ENCODE results near the gene SSR1. TPM values are rescaled to one million over a fixed set of nuclear protein-coding genes. Genes with fewer than 3 reads are reported as not detected.
"Not testable (repeated sequence)": the region's sequence is repeated elsewhere in the genome, so short reads cannot be mapped to it uniquely, and the experiment has no call there.

Gene SSR1
- total RNA-seq, 1 experiment from 2014 or later, result 318 TPM

DNA sequence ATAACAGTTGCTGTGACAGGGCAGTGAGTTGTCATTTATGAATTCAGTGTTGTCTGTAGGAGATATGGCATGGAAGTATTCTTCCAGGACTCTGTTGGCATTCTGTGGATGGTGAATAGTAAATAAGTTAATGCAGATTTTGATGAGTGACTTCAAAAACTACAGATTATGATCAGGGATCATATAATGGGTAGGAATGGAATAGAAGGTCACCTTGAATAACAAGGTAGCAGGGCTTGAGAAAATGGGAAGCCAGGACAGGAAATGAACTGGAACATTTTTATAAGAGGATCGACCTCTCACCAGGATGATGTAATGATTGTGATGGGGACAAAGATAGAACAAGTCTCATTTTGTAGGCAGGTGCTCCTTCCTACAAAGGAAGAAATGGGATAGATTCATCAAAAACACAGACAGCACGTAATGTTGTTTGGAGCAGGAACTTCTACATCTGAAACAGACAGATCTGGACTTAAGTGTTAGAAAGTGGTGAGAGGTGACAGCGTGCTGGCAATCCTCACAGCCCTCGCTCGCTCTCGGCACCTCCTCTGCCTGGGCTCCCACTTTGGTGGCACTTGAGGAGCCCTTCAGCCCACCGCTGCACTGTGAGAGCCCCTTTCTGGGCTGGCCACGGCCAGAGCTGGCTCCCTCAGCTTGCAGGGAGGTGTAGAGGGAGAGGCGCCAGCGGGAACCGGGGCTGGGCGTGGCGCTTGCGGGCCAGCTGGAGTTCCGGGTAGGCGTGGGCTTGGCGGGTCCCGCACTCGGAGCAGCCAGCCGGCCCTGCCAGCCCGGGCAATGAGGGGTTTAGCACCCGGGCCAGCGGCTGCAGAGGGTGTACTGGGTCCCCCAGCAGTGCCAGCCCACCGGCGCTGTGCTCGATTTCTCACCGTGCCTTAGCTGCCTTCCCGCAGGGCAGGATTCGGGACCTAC, 30.8 kb upstream of the SSR1 start:
- H3K27ac Mint-ChIP-seq (ENCODE audit: low read depth, unreplicated experiment), result no peak overlapping the region
- H3K27me3 Mint-ChIP-seq (ENCODE audit: insufficient read depth, unreplicated experiment), result no peaks in the 10 kb centered on the region
- peaks cover 5% of the 10 kb centered on the region for H3K36me3 Mint-ChIP-seq (ENCODE audit: insufficient read depth, unreplicated experiment)
- ChIA-PET POLR2A (no interaction called here), CTCF (interaction anchor here (0.7 to 1.0 kb wide), 2 partner anchors 8 to 828 kb away, joined by 5 read pairs; no protein-coding TSS in a partner anchor)
- H3K4me3 Mint-ChIP-seq (ENCODE audit: unreplicated experiment), result no peak overlapping the region
- H3K4me1 Mint-ChIP-seq (ENCODE audit: insufficient read depth, unreplicated experiment), result peaks cover 16% of the 10 kb centered on the region
- TF ChIP-seq, protein P1, sequence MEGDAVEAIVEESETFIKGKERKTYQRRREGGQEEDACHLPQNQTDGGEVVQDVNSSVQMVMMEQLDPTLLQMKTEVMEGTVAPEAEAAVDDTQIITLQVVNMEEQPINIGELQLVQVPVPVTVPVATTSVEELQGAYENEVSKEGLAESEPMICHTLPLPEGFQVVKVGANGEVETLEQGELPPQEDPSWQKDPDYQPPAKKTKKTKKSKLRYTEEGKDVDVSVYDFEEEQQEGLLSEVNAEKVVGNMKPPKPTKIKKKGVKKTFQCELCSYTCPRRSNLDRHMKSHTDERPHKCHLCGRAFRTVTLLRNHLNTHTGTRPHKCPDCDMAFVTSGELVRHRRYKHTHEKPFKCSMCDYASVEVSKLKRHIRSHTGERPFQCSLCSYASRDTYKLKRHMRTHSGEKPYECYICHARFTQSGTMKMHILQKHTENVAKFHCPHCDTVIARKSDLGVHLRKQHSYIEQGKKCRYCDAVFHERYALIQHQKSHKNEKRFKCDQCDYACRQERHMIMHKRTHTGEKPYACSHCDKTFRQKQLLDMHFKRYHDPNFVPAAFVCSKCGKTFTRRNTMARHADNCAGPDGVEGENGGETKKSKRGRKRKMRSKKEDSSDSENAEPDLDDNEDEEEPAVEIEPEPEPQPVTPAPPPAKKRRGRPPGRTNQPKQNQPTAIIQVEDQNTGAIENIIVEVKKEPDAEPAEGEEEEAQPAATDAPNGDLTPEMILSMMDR (IDR thresholded peaks at IDR 0.05; ENCODE audit: unreplicated experiment), result no peak
- DNase-seq (ENCODE audit: unreplicated experiment), result no peak
- no TSS peak for BruUV-seq (replicated peaks)
- no peaks in the 10 kb centered on the region for H3K9me3 Mint-ChIP-seq (ENCODE audit: unreplicated experiment)
- intact Hi-C loops (cut with micrococcal nuclease), result no loop called here

DNA sequence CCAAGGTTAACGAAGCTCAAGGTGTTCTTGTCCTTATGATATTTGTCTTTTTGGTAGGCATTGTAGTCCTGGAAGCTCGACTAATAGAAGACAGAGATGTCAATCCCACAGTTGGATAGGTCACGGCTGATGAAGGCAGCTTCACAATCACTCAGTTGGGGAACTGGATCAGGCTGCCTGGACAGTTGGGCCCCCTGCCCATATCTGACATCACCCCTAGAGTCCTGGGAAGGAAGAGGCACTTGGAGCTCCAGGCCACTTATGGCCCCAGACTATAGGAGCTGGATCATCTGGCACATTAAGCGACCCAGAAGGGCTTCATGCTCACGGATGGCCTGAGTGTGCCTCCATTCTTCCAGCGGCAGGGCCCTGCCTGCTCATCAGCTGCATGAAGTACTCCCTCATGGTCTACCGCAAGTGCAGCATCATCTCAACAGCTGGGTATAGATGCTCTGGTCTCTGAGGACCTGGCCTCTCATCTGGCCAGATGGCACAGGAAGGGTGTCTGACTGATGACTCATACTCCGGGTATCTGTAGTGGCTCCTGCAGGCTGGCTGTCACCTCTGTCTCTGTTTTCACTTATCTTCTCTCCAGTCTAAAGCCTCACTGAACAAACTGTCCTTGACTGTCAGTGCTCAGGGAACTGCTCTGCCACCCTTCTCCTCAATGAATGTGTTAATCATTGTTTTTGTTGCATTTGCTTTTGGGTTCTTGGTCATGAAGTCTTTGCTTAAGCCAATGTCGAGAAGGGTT, 29.2 kb upstream of the SSR1 start:
- no TSS peak for BruUV-seq (replicated peaks)
- POLR2A ChIA-PET, result interaction anchor here (0.7 kb wide), 1 partner anchor 15 kb away, joined by 3 read pairs; no protein-coding TSS in a partner anchor
- H3K27ac Mint-ChIP-seq (ENCODE audit: low read depth, unreplicated experiment), result peak overlapping the region; percentile 82
- H3K36me3 Mint-ChIP-seq (ENCODE audit: insufficient read depth, unreplicated experiment), result peaks cover 5% of the 10 kb centered on the region
- no peaks in the 10 kb centered on the region for H3K27me3 Mint-ChIP-seq (ENCODE audit: insufficient read depth, unreplicated experiment)
- no peaks in the 10 kb centered on the region for H3K9me3 Mint-ChIP-seq (ENCODE audit: unreplicated experiment)
- peak; percentile 23 for DNase-seq (ENCODE audit: unreplicated experiment)
- peaks cover 7% of the 10 kb centered on the region for H3K4me1 Mint-ChIP-seq (ENCODE audit: insufficient read depth, unreplicated experiment)
- CTCF ChIA-PET, result interaction anchor here (0.7 kb wide), 1 partner anchor 28 kb away, joined by 3 read pairs; no protein-coding TSS in a partner anchor
- TF ChIP-seq, protein P1 (IDR thresholded peaks at IDR 0.05; ENCODE audit: unreplicated experiment), result no peak
- H3K4me3 Mint-ChIP-seq (ENCODE audit: unreplicated experiment), result no peak overlapping the region
- intact Hi-C loops (cut with micrococcal nuclease), result no loop called here

DNA sequence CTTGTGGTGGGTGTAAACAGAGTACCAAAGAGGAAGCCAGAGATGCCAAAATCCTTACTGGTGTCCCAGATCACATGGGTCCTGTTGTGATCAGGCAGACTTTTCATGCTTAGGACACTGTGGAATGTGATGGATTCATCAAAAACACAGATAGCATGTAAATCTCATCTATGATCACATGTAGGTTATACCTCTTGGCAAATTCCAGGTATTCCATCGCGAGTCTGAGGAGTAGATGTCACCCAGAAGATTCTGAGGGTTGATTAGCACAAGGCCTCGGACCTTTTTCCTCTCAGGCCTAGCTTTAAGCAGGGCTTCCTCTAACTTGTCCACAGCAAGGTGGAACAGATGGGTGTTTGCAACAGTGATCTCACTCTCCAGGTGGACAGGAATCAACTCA, 28.3 kb upstream of the SSR1 start:
- peaks cover 7% of the 10 kb centered on the region for H3K4me1 Mint-ChIP-seq (ENCODE audit: insufficient read depth, unreplicated experiment)
- BruUV-seq (replicated peaks), result no TSS peak
- no peaks in the 10 kb centered on the region for H3K27me3 Mint-ChIP-seq (ENCODE audit: insufficient read depth, unreplicated experiment)
- DNase-seq (ENCODE audit: unreplicated experiment), result no peak
- H3K36me3 Mint-ChIP-seq (ENCODE audit: insufficient read depth, unreplicated experiment), result peaks cover 5% of the 10 kb centered on the region
- H3K27ac Mint-ChIP-seq (ENCODE audit: low read depth, unreplicated experiment), result no peak overlapping the region
- TF ChIP-seq, protein P1 (IDR thresholded peaks at IDR 0.05; ENCODE audit: unreplicated experiment), result no peak
- CTCF ChIA-PET, result interaction anchor here (0.6 to 0.7 kb wide), 2 partner anchors 13 to 61 kb away, joined by 3 read pairs; no protein-coding TSS in a partner anchor
- H3K9me3 Mint-ChIP-seq (ENCODE audit: unreplicated experiment), result no peaks in the 10 kb centered on the region
- POLR2A ChIA-PET, result interaction anchor here (1.5 kb wide), 1 partner anchor 12 kb away, joined by 4 read pairs; no protein-coding TSS in a partner anchor
- H3K4me3 Mint-ChIP-seq (ENCODE audit: unreplicated experiment), result no peak overlapping the region
- intact Hi-C loops (cut with micrococcal nuclease), result no loop called here

DNA sequence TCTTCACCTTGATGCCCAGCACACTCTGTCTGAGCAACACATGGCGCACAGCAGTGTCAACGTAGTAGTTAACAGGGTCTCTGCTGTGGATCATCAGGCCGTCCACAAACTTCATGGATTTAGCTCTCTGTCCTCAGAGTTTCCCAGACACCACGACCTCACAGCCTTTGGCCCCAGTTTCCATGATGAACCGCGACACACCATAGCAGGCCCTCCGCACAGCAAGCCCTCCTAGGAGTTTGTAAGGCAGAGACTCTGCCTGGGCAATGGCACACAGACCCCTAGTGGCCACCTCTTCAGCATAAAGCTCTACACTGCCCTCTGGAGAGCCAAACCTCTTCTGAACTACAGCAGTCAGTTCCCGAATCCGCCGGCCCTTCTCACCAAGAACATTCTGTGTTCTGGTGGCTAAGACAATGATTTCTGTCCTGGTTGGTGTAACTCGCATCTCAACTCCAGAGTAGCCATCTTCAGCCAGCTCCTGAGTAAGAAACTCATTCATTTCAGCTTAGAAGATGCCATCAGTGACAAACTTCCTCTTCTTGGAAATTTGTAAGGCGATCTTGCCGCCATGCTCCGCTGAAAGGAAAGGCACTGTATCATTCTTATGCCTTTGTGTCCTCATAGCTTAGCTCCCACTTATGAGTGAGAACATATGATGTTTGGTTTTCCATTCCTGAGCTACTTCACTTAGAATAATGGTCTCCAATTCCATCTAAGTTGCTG, 26.2 kb upstream of the SSR1 start:
- not testable (repeated sequence) for H3K27ac Mint-ChIP-seq (ENCODE audit: low read depth, unreplicated experiment)

More for the DNA sequence above, 26.2 kb upstream of the SSR1 start:
- H3K4me1 Mint-ChIP-seq (ENCODE audit: insufficient read depth, unreplicated experiment); H3K27me3 Mint-ChIP-seq (ENCODE audit: insufficient read depth, unreplicated experiment); intact Hi-C loops (cut with micrococcal nuclease); BruUV-seq (replicated peaks); CTCF ChIA-PET; H3K36me3 Mint-ChIP-seq (ENCODE audit: insufficient read depth, unreplicated experiment); H3K4me3 Mint-ChIP-seq (ENCODE audit: unreplicated experiment); H3K9me3 Mint-ChIP-seq (ENCODE audit: unreplicated experiment): not testable (repeated sequence)
- POLR2A ChIA-PET, result interaction anchor here (0.6 to 2.3 kb wide), 2 partner anchors 51 to 1062 kb away, joined by 3 to 6 read pairs; partner anchors contain the start of genes CAGE1 and RIOK1
- DNase-seq (ENCODE audit: unreplicated experiment), result peak; percentile 3

Data from MCF 10A (cell line).